Measurements from ENCODE around the gene DECR2. TPM values are rescaled to one million over a fixed set of nuclear protein-coding genes. Genes with fewer than 3 reads are reported as not detected.
A peak's percentile ranks its signal among the peaks of the same experiment; 100 is the strongest.

Gene DECR2
- total RNA-seq, 4 donors from 2014 or later: 13.6 to 19.6 (median 17.0) TPM

DNA sequence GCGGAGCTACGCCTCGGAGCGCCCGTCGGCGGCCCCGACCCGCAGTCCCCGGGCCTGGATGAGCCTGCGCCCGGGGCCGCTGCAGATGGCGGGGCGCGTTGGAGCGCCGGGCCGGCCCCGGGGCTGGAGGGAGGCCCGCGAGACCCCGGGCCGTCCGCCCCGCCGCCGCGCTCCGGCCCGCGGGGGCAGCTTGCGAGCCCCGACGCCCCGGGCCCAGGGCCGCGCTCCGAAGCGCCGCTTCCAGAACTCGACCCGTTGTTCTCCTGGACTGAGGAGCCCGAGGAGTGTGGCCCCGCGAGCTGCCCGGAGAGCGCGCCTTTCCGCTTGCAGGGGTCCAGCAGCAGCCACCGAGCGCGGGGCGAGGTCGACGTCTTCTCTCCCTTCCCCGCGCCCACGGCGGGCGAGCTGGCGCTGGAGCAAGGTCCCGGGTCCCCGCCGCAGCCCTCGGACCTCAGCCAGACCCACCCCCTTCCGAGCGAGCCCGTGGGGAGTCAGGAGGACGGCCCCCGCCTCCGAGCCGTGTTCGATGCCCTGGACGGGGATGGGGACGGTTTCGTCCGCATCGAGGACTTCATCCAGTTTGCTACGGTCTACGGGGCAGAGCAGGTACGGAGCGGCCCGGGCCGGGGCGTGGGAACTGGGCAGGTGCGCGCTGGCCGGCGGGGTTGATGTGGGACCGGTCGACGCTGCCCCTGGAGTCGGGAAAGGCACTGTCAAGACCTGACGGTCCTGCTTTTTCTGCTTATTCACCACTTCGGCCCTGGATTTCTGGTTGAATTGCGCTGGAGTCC, 24.6 kb downstream of the DECR2 start:
- Histone ChIP-seq H3K9me3 (no peaks in the 10 kb centered on the region), H3K27me3 (peaks cover 0 to 7% (median 0%) of the 10 kb centered on the region in 4 donors), H3K4me1 (peaks cover 26 to 55% (median 30%) of the 10 kb centered on the region in 3 donors), H3K27ac (peak overlapping the region; percentile 47 to 98 (median 88)), H3K4me3 (peak overlapping the region; percentile 57 to 79 (median 68)), H3K36me3 (no peaks in the 10 kb centered on the region)
- TF ChIP-seq, protein P1, sequence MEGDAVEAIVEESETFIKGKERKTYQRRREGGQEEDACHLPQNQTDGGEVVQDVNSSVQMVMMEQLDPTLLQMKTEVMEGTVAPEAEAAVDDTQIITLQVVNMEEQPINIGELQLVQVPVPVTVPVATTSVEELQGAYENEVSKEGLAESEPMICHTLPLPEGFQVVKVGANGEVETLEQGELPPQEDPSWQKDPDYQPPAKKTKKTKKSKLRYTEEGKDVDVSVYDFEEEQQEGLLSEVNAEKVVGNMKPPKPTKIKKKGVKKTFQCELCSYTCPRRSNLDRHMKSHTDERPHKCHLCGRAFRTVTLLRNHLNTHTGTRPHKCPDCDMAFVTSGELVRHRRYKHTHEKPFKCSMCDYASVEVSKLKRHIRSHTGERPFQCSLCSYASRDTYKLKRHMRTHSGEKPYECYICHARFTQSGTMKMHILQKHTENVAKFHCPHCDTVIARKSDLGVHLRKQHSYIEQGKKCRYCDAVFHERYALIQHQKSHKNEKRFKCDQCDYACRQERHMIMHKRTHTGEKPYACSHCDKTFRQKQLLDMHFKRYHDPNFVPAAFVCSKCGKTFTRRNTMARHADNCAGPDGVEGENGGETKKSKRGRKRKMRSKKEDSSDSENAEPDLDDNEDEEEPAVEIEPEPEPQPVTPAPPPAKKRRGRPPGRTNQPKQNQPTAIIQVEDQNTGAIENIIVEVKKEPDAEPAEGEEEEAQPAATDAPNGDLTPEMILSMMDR (IDR thresholded peaks at IDR 0.05): no peak
- TF ChIP-seq POLR2A (IDR thresholded peaks at IDR 0.05): no peak
- WGBS, 2 donors: 0% methylated on average over 2 of the region's 97 CpGs; no CpG with 5 or more reads in 1 of the 2 donors
- no peak for DNase-seq
- intact Hi-C loops (cut with DNase I): no loop called here

DNA sequence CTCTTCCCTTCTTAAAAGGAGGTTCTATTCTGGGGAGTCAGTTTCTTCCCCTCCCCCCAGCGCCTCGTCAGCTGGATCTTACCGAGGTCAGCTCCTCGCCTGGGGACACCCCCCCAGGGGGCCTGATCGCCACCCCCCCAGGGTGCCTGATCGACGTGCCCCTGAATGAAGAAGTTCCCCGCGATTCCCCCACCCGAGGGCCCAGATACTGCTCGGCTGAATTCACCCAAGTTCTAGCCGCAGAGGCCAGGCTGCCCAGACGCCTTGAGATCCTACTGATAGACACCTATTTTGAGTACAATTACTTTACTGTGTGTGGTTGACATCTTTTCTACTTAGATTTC, 25.2 kb downstream of the DECR2 start:
- H3K4me3 ChIP-seq: peak overlapping the region; percentile 57 to 79 (median 68)
- H3K36me3 ChIP-seq: no peaks in the 10 kb centered on the region
- 0 to 26% methylated on average over 1 to 7 of the region's 13 CpGs for WGBS, 2 donors
- peak overlapping the region in 3 of 4 donors; percentile 47 to 98 (median 96) for H3K27ac ChIP-seq
- no peak for DNase-seq
- intact Hi-C loops (cut with DNase I): no loop called here
- TF ChIP-seq POLR2A (IDR thresholded peaks at IDR 0.05): no peak
- H3K9me3 ChIP-seq: no peaks in the 10 kb centered on the region
- H3K27me3 ChIP-seq: peaks cover 0 to 7% (median 0%) of the 10 kb centered on the region in 4 donors
- peaks cover 26 to 55% (median 30%) of the 10 kb centered on the region in 3 donors for H3K4me1 ChIP-seq

DNA sequence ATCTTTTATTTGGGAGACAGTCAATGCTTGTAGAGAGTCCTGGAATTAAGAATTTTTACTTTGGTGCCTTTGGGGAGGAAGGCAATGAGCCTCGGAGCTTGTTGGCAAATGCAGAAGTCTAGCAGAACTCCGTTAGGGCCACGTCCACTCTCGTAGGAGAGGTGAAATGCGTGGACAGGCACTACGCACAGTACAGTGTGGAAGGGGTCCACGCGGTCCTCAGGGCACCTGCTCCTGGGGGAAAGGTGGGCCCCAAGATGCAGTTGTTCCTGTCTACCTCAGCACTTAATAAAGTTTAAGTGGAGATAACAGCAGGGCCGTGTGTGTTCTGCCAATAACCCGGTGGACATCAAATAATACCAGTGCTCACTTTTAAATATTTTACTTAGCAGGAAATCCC, 25.6 kb downstream of the DECR2 start:
- TF ChIP-seq, protein P1 (IDR thresholded peaks at IDR 0.05): no peak
- no peak for TF ChIP-seq POLR2A (IDR thresholded peaks at IDR 0.05)
- Histone ChIP-seq H3K9me3 (no peaks in the 10 kb centered on the region), H3K27ac (no peak overlapping the region), H3K36me3 (no peaks in the 10 kb centered on the region), H3K27me3 (peaks cover 0 to 7% (median 0%) of the 10 kb centered on the region in 4 donors), H3K4me1 (peaks cover 26 to 55% (median 30%) of the 10 kb centered on the region in 3 donors), H3K4me3 (peak overlapping the region; percentile 57 to 79 (median 68))
- no peak for DNase-seq
- 41 to 57% methylated on average over 8 to 10 of the region's 10 CpGs for WGBS, 2 donors
- intact Hi-C loops (cut with DNase I): no loop called here

DNA sequence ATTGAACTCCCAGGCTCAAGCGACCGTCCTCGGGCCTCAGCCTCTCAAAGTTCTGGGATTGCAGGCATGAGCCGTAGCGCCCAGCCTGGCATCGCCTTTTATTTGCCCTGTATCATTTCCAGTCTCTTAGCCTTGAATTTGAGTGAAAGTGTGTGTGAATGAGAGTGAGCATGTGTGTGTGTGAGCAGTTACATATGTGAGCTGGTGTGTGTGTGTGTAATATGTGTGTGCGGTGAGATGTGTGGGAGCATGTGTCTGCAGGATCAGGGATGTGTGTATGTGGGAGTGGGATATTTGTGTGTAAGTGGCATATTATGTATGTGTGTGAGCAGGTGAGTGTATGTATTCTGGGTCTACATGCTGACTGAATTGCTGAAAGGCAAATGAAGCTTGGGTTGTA, 29.2 kb downstream of the DECR2 start:
- H3K9me3 ChIP-seq: no peaks in the 10 kb centered on the region
- intact Hi-C loops (cut with DNase I): no loop called here
- WGBS, 2 donors: 97% methylated on average over 7 of the region's 7 CpGs
- H3K36me3 ChIP-seq: peaks cover 0 to 5% (median 0%) of the 10 kb centered on the region in 3 donors
- peaks cover 0 to 7% (median 0%) of the 10 kb centered on the region in 4 donors for H3K27me3 ChIP-seq
- DNase-seq: no peak
- H3K27ac ChIP-seq: no peak overlapping the region
- TF ChIP-seq, protein P1 (IDR thresholded peaks at IDR 0.05): no peak
- TF ChIP-seq POLR2A (IDR thresholded peaks at IDR 0.05): no peak
- H3K4me1 ChIP-seq: peaks cover 7 to 24% (median 13%) of the 10 kb centered on the region in 3 donors
- H3K4me3 ChIP-seq: no peak overlapping the region

DNA sequence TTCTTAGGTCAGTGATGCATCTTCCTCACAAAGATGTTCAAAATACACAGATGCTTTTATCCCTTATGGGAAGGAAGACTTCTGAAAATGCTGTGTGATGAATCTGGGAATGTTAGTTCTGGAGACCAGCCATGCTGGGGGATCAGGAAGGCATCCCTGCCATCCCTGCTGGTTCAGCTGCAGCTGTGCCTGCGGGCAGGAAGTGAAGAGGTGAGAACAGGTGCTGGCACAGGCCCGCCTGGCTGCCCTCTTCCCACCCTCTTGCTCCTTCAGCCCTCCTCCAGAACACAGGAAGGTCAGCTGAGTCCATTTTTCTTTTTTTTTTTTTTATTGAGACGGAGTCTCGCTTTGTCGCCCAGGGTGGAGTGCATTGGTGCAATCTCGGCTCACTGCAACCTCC, 38.9 kb downstream of the DECR2 start:
- Histone ChIP-seq H3K4me1 (peaks cover 0 to 4% (median 0%) of the 10 kb centered on the region in 3 donors), H3K9me3 (no peaks in the 10 kb centered on the region), H3K4me3 (no peak overlapping the region), H3K36me3 (no peaks in the 10 kb centered on the region), H3K27me3 (no peaks in the 10 kb centered on the region), H3K27ac (no peak overlapping the region)
- 86 to 97% methylated on average over 6 of the region's 6 CpGs for WGBS, 2 donors
- TF ChIP-seq, protein P1 (IDR thresholded peaks at IDR 0.05): no peak
- no peak for TF ChIP-seq POLR2A (IDR thresholded peaks at IDR 0.05)
- intact Hi-C loops (cut with DNase I): no loop called here
- no peak for DNase-seq
